ENCODE results near the gene AGAP3. TPM values are rescaled to one million over a fixed set of nuclear protein-coding genes. Genes with fewer than 3 reads are reported as not detected.

The AGAP3 gene
- total and polyA plus RNA-seq, 7 donors = 27.7 to 89.7 (median 36.4) TPM

- no peak overlapping the region for H3K4me3 ChIP-seq
- peaks cover 0 to 3% (median 1%) of the 10 kb centered on the region in 4 donors for H3K36me3 ChIP-seq
- no peak overlapping the region for H3K27ac ChIP-seq
- H3K27me3 ChIP-seq = no peaks in the 10 kb centered on the region
- WGBS, 2 donors = 91 to 94% methylated on average over 14 of the region's 14 CpGs
- H3K4me1 ChIP-seq = peaks cover 0 to 66% (median 53%) of the 10 kb centered on the region in 4 donors
- intact Hi-C loops (cut with DNase I) = no loop called here
- TF ChIP-seq POLR2A (IDR thresholded peaks at IDR 0.05) = no peak
- TF ChIP-seq CTCF (IDR thresholded peaks at IDR 0.05) = no peak
- TF ChIP-seq EP300 (IDR thresholded peaks at IDR 0.05) = no peak
- TF ChIP-seq POLR2AphosphoS5 (IDR thresholded peaks at IDR 0.05) = no peak
- no peak for DNase-seq
- no peaks in the 10 kb centered on the region for H3K9me3 ChIP-seq
These were observed 5.7 kb downstream of the AGAP3 start for GRCh38 chr7:151091988-151092387.

GRCh38 chr7:151093748-151094147 is 7.5 kb downstream of the AGAP3 start:
- no peaks in the 10 kb centered on the region for H3K9me3 ChIP-seq
- intact Hi-C loops (cut with DNase I) = no loop called here
- peaks cover 0 to 3% (median 1%) of the 10 kb centered on the region in 4 donors for H3K36me3 ChIP-seq
- no peaks in the 10 kb centered on the region for H3K27me3 ChIP-seq
- TF ChIP-seq POLR2AphosphoS5 (IDR thresholded peaks at IDR 0.05) = no peak
- no peak for TF ChIP-seq EP300 (IDR thresholded peaks at IDR 0.05)
- TF ChIP-seq POLR2A (IDR thresholded peaks at IDR 0.05) = no peak
- TF ChIP-seq CTCF (IDR thresholded peaks at IDR 0.05) = no peak
- WGBS, 2 donors = 94 to 95% methylated on average over 6 of the region's 6 CpGs
- no peak for DNase-seq
- no peak overlapping the region for H3K27ac ChIP-seq
- H3K4me3 ChIP-seq = no peak overlapping the region
- H3K4me1 ChIP-seq = peaks cover 0 to 53% (median 40%) of the 10 kb centered on the region in 4 donors

- H3K4me1 ChIP-seq = peaks cover 0 to 48% (median 36%) of the 10 kb centered on the region in 4 donors
- 89% methylated on average over 5 of the region's 5 CpGs for WGBS, 2 donors
- DNase-seq = no peak
These were observed 8.4 kb downstream of the AGAP3 start for GRCh38 chr7:151094675-151095074.

GRCh38 chr7:151095123-151095797 is 9.0 kb downstream of the AGAP3 start:
- no peak for DNase-seq
- H3K4me1 ChIP-seq = peaks cover 0 to 48% (median 33%) of the 10 kb centered on the region in 4 donors
- H3K27ac ChIP-seq = peak overlapping the region in 1 of 4 donors; percentile 28
- no peaks in the 10 kb centered on the region for H3K27me3 ChIP-seq
- no peak for TF ChIP-seq EP300 (IDR thresholded peaks at IDR 0.05)
- TF ChIP-seq POLR2A (IDR thresholded peaks at IDR 0.05) = no peak
- no peak for TF ChIP-seq CTCF (IDR thresholded peaks at IDR 0.05)
- TF ChIP-seq POLR2AphosphoS5 (IDR thresholded peaks at IDR 0.05) = no peak
- H3K9me3 ChIP-seq = no peaks in the 10 kb centered on the region
- H3K4me3 ChIP-seq = no peak overlapping the region
- WGBS, 2 donors = 77 to 83% methylated on average over 10 of the region's 10 CpGs
- intact Hi-C loops (cut with DNase I) = no loop called here
- peaks cover 0 to 3% (median 1%) of the 10 kb centered on the region in 4 donors for H3K36me3 ChIP-seq

More at GRCh38 chr7:151094675-151095074, 8.4 kb downstream of the AGAP3 start:
- Histone ChIP-seq H3K27ac (no peak overlapping the region), H3K36me3 (peaks cover 0 to 3% (median 1%) of the 10 kb centered on the region in 4 donors), H3K4me3 (no peak overlapping the region), H3K27me3 (no peaks in the 10 kb centered on the region), H3K9me3 (no peaks in the 10 kb centered on the region)
- TF ChIP-seq EP300 (IDR thresholded peaks at IDR 0.05) (no peak), POLR2AphosphoS5 (IDR thresholded peaks at IDR 0.05) (no peak), POLR2A (IDR thresholded peaks at IDR 0.05) (no peak), CTCF (IDR thresholded peaks at IDR 0.05) (no peak)
- intact Hi-C loops (cut with DNase I) = no loop called here
